C1 segment of cervical spinal cord (tissue), 14 donors: ENCODE measurements around the gene VCX3B.
"Not testable (repeated sequence)": the region's sequence is repeated elsewhere in the genome, so short reads cannot be mapped to it uniquely, and the experiment has no call there.

Source experiments
- DNase-seq, 14 donors: peaks; one replicate each; lab custom pipeline; 2025; lab: John Stamatoyannopoulos, UW

The VCX3B gene

GRCh38 chrX:8464530-8464929 lies at the start of gene VCX3B:
Gene VCX3B, plus strand, starts transcription at chrX:8464830. Its CDS starts 621 bp downstream, at chrX:8465451.
- DNase-seq, result not testable (repeated sequence)

DNA sequence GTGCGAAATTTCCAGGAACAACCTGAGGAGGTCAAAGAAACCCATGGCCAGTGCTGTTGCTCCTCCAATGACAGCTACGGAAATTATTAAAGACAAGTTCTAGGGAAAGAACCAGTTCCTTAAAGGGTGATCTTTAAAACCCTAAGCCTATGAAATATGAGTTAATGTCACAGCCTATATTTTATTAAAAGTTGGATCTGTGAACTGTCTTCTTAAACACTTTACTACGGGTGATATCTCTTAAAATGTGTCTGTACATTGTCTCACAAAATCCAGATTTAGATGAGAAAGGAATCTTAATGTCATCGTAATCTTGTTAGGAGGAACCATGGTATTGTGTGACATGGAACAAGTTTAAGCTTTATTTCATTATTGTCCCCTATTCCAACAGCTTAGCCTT lies 46.3 kb upstream of the VCX3B start:
- DNase-seq, result no peak

GRCh38 chrX:8424912-8425311 lies 39.7 kb upstream of the VCX3B start:
- DNase-seq, result no peak

GRCh38 chrX:8429692-8430249 lies 34.9 kb upstream of the VCX3B start:
- no peak for DNase-seq

- no peak for DNase-seq
Observed at GRCh38 chrX:8430444-8430843, 34.2 kb upstream of the VCX3B start.

DNA sequence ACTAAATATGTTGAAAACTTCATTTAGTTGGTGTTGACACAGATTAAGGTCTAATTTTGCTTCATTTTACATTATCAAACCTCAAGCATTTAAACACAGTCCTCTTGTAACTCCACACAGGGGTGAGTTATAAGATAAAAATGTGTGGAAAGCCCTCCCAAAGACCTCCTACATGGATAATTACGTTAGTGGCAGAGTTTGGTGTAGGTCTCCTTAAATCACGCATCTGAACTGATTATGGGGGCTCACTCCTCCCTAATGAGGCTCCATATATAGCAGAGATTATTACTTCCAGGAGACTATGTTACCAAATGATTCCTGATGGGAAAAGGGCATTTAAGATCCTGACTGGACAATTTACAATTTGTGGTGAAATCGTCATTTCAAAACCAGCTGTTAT lies 32.2 kb upstream of the VCX3B start:
- no peak for DNase-seq

- DNase-seq, result no peak
Observed at GRCh38 chrX:8433109-8434062, 31.2 kb upstream of the VCX3B start.

GRCh38 chrX:8447368-8447767 lies 17.3 kb upstream of the VCX3B start:
- no peak for DNase-seq

GRCh38 chrX:8452343-8452742 lies 12.3 kb upstream of the VCX3B start:
- not testable (repeated sequence) for DNase-seq

DNA sequence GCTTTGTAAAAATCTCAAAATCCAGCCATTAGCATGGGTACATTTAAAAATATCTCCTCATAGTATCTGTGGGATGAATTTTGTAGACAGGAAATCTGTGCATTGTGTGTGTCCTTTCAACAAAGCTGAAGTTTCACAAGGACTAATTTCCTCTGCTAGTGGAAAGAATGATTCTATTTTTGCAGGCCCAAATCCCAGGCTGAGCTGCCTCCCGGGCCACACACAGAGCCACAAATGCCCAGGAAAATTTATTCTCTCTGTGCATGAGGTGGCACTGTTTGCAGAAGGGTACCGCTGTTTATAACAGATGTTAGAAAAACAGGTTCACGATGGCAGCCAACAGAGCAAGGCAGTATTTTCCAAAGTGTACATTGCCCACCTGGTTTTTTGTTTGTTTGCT lies 11.0 kb upstream of the VCX3B start:
- no peak for DNase-seq

DNA sequence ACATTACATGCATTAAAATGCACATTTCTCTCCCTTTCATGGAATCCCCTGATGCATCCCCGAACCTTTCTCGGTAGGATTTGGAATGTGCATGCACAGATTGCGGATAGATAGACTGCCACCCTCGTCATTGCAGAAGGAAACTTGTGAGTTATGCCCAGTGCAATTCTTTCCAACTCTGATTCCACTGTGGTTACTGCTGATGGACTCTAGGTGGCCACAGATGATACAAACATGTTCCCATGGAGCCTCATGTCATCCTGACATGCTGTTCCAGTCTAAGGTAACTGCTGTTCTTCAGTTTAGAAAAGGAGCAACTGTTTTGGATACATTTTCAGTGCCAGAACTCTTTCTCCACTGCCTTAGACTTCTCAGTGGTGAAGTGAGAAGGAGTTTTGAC lies 9.1 kb upstream of the VCX3B start:
- no peak for DNase-seq

DNA sequence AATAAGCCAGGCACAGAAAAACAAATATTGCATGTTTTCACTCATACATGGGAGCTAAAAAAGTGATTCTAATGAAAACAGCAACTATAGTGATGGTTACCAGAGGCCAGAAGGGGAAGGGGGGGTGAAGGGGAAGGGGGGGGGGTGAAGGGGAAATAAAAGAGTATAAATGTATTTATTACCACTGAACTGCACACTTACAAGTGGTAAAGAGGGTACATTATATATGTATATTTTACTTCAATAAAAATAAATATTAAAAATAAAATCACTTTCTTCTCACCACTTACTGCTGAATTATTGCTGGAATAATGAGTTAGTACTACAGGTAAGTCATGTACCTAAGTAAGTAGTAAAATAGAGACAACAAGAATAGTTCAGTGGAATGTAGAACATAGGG lies 2.1 kb upstream of the VCX3B start:
- DNase-seq, result no peak

DNA sequence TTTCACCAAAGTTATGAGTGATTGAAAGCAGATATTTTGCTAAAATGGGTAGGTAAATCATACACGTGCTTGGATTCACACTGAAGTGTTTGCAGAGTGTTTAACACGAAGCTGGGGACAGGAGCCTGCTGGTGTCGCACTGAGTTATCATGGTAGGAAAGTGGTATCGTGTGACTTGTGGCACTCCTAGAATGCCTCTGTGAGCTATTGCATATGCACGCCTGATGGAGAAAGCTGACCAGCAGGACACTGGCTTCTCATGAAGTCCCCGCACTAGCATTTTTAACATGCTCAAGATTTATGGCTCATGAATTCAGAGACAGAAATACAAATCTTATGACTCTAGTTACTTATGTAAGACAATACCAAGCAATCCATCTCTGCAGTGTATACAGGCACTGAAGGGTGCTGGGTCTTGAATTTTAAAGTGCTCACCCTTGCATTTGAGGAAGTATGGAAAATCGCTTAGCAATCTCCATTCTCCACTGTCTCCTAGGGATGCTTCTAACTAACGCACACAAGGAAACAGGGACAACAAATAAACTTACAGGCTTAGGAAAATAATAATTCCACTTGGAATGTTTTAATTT lies 19.8 kb downstream of the VCX3B start:
- no peak for DNase-seq

- DNase-seq, result not testable (repeated sequence)
Observed at GRCh38 chrX:8495036-8495435, 30.4 kb downstream of the VCX3B start.

DNA sequence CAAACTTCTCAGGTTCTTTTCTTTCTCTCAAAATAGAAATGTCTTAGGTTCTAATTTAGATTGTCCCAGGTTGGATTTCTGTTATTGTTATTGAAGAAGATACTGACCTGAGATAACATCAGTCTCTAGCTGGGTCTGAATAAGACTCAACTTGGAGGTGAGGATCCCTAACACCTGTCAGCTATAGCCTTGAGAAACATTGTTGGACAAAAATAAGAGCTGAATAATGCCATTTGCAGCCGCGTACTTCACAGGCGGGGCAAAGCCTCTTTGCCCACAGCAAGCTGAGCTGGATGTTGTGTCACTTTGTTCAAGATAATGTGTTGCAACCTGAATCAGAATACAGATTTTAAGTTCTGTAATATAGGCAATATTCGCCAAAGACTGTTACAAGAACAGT lies 35.6 kb downstream of the VCX3B start:
- DNase-seq, result no peak

- not testable (repeated sequence) for DNase-seq
Observed at GRCh38 chrX:8502101-8502500, 37.5 kb downstream of the VCX3B start.

DNA sequence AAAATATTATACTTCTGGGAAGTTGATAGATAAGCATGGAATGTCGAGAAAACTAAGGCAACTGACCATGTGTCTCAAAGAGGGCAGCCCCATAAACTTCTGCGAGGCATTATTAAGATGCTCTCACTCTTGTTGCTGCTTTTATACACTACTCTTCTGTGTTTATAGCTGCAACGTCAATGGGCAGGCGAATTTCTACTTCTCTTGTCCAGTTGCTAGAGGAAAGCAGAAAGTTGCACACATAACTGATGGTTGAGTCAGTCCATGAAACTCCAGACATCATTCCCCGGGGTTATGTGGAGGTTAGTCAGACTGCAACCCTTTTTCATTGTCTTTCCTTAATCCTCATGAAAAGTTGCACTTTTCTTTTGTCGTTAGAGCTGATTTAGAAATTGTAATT lies 39.8 kb downstream of the VCX3B start:
- DNase-seq, result no peak
